LoVo (cell line): ENCODE results near the gene CELSR1.
"Not testable (repeated sequence)": the region's sequence is repeated elsewhere in the genome, so short reads cannot be mapped to it uniquely, and the experiment has no call there.

Experiments
- DNase-seq: peaks from one replicate; pipeline ENCODE4 v3.0.0-alpha.2; 2016; ENCODE audit warnings: low spot score

Gene CELSR1

DNA sequence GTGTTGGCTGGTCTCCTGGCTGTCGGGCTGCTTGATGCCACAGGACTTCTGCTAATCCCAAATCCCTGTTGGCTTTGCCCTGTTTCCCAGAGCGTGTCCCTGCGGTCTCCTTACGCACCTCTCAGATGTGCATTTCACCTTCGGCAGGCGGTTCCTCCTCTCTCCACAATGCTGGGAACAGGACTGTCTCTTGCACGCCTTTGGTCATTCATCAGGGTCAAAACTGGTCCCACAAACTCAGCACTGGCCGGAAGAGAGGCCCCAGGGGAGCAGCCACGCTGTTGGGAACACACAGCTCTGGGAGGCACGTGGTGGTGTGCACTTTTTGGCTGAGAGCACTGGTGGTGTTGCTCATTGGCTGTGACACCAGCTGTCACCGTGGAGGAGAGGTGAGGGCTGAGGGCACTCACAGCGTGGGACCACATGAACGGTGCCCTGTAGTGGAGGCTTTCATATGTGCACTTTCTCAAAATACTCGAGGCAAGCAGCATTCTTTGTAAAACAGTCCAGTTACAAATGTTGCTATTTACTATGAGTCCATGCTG, 217.2 kb downstream of the CELSR1 start:
- no peak for DNase-seq

DNA sequence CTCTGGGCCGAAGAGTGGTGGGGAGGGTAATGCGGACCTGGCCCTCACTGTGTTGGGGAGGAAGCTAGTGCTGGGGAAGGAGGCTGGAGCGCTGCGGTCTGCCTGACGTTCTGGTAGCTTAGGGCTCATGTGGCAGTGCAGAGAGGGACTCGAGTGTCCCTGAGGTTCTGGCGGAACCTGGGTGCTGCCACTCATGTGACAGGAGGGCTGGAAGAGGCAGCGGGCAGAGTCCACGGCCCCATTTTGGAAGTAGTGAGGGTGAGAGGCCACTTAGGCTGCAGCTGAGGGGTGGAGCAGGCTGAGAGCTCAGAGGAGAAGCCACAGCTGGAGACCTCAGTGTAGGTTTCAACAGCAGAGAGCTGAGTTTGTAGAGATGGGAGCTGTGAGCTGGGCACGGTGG, 218.1 kb downstream of the CELSR1 start:
- DNase-seq = no peak

DNA sequence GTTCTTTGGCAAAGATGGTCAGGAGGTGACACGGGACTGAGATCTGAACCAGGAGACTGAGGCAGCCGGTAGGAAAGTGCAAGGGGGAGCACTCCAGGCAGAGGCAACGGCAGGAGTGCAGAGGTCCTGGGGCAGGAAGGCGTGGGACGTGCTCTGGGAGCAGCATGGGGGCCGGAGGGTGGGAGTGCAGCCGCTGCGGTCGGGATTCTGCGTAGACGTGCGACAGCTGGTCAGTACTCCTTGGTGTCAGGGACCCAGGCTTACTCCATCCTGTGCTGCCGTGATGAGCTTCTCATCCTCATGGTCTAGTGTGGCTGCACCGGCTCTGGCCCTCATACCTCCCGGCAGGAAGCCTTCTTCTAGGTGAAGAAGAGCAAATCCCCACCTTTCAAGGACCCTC, 218.8 kb downstream of the CELSR1 start:
- DNase-seq = no peak

DNA sequence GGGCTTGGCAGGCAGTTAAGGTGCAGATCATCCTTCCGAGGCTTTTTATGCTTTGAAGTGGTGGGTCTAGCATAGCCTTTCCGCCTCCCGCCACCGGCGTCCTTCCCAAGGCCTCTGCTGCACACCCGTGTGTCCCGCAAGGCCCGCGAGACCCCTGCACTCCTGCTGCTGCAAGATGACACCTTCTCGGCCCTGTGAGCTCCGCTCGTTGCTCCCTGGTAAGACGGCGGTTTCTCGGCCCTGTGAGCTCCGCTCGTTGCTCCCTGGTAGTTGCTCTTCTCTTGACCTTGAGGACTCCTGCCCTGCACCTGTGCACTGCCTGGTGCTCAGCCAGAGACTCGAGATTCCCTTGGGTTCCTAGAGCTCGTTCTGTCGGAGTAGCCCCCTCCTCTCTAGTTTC, 219.8 kb downstream of the CELSR1 start:
- no peak for DNase-seq

DNA sequence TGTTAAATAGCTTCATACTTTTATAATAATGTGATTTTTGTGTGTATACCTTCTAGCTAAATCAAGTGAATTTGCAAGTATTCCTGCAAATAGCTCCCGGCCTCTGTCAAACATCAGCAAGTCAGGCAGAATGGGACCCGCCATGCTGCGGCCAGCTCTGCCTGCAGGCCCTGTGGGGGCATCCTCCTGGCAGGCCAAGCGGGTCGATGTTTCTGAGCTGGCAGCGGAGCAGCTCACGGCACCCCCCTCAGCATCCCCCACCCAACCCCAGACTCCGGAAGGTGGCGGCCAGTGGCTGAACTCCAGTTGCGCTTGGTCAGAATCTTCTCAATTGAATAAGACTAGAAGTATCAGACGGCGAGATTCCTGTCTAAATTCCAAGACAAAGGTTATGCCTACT, 221.4 kb downstream of the CELSR1 start:
- no peak for DNase-seq

DNA sequence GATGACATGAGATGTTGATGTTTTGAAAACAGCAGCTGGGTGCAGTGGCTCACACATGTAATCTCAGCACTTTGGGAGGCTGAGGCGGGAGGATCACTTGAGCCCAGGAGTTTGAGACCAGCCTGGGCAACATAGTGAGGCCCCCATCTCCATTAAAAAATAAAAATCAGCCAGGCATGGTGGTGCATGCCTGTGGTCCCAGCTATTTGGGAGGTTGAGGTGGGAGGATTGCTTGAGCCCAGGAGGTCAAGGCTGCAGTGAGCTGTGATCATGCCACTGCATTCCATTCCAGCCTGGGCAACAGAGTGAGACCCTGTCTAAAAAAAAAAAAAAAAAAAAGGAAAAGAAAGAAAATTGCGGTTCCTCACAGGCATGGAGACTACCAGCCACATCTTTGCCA, 224.6 kb downstream of the CELSR1 start:
- DNase-seq = not testable (repeated sequence)

DNA sequence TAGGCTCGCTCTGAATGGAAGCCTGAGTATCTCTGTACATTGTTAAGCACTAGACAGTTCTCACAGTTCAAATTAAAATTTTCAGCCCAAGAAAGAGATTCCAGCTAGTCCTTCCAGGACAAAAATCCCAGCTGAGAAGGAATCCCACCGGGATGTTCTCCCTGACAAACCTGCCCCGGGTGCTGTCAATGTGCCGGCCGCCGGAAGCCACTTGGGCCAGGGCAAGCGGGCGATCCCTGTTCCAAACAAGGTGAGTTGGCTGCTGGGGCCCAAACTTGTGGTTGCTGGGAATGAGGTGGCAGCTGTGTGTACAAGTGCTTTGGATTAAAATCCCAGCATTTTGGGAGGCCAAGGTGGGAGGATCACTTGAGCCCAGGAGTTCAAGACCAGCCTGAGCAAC, 225.4 kb downstream of the CELSR1 start:
- DNase-seq = no peak
